Stimulated activated CD4-positive, alpha-beta T cell treated with anti-CD3 and anti-CD28 coated beads, TNF-alpha, amount 100 ng/mL, for 4 hours (primary cell): Measurements from ENCODE around the gene CDC6.
A peak's percentile ranks its signal among the peaks of the same experiment; 100 is the strongest.

ENCODE experiments used
- DNase-seq, 3 experiments: peaks; one replicate each; pipeline ENCODE4 v3.0.0-alpha.2; 2020; ENCODE audit warnings: low read depth in 3 of 3

CDC6 gene

GRCh38 chr17:40340880-40341807 lies 53.5 kb downstream of the CDC6 start:
- peak in 2 of 3 experiments; percentile 71 to 76 for DNase-seq

- no peak for DNase-seq
Observed at GRCh38 chr17:40341808-40342503, 54.3 kb downstream of the CDC6 start.

- no peak for DNase-seq
Observed at GRCh38 chr17:40342504-40343218, 55.0 kb downstream of the CDC6 start.

- no peak for DNase-seq
Observed at GRCh38 chr17:40343219-40344119, 55.8 kb downstream of the CDC6 start.

DNA sequence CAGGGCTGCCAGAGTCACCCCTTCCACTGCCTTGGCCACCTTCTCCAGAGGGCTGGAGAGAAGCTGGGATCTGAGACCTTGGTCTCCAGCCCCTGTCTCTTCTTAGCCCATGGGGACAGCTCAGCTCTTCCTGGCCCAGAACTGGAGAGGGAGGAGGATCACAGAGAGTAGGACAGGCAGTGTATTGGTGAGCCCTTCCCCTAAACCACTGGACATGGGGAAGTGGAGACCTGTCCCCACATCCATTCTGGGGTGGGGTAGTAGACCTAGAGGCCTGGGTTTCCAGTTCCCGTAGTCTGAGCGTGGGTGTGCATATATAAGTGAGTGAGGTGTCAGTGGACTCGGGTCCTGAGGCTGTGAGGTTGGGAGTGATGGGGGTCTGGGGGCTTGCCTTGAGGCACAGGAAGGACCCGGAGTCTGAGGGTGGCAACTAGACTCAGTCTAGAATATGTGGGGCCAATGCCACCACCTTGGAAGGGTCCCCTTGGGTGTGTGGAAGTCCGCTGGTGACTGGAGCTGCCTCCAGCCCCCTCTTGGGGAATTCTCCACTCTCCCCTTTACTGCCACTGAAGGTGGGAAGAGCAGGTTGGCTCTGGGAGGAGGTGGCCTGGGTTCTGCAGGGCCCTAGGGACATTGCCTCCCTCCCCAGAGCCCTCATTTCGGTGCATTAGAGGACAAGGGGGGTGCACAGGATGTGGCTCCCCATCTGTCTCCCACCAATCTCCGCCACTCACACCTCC lies 56.9 kb downstream of the CDC6 start:
- DNase-seq: no peak

- no peak for DNase-seq
Observed at GRCh38 chr17:40345161-40345993, 57.7 kb downstream of the CDC6 start.

- no peak for DNase-seq
Observed at GRCh38 chr17:40345994-40346764, 58.5 kb downstream of the CDC6 start.

GRCh38 chr17:40346765-40347158 lies 59.1 kb downstream of the CDC6 start:
- DNase-seq: no peak

GRCh38 chr17:40347319-40348135 lies 59.8 kb downstream of the CDC6 start:
- no peak for DNase-seq

DNA sequence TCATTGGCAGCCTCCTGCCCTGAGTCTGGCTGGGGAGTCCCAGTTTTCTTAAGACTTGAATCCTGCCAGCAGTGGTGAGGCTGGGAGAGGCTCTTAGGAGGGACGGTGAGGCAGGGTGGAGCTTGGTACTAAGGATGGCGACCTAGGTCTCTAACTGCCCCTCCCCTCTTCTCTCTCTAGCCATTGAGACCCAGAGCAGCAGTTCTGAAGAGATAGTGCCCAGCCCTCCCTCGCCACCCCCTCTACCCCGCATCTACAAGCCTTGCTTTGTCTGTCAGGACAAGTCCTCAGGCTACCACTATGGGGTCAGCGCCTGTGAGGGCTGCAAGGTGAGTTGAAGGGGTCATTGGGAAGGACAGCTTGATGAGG lies 60.4 kb downstream of the CDC6 start:
- DNase-seq: no peak

- no peak for DNase-seq
Observed at GRCh38 chr17:40348562-40349476, 61.1 kb downstream of the CDC6 start.

DNA sequence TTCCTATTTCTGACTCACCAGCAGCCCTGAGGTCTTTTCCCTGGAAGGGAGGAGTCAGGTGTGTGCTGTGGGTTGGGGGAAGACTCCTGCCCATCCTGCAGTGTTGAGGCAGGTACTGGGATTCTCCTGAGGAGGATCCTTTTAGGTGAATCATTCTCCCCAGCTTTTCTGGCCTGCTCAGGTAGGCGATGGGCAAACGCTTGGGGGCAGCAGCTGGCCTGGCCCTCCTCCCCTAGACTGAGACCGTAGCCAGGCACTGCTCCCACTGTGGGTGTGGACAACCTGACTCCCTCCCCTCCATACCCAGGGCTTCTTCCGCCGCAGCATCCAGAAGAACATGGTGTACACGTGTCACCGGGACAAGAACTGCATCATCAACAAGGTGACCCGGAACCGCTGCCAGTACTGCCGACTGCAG lies 61.8 kb downstream of the CDC6 start:
- DNase-seq: no peak

DNA sequence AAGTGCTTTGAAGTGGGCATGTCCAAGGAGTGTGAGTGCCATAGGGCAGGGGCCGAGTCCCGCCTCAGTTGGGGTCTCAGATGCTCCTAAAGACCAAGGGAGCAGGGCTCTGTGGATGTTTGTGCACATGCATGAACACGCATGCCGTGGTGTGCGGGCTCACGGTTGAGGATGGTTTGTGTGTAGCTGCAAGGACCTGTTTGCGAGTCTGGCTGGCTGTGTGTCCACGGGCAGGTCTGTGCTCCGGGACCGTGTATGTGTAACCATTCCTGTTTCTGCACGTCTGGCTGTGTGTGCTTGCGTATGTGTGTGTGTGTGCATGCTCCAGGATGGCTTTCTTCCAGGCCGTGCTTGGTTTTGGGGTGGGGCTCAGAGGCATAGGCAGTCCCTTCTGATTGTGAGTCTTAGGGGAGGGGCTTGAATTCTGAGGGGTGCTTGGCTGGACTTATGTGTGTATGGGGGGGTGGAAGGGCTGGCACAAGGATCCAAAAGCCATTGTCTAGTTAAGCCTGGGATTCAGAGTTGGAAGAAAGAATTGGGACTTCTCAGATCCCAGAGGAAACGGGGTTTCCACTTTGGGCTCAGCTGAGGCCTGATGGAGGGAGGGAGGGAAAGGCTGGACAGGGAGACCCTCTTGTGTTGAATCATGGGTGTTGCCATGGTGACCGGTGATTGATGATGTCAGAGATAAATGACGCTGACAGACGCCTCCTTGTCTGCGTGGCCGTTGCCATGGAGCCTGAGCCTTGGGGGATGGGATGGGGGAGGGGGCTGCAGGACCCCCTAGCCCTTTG lies 62.4 kb downstream of the CDC6 start:
- DNase-seq: no peak

DNA sequence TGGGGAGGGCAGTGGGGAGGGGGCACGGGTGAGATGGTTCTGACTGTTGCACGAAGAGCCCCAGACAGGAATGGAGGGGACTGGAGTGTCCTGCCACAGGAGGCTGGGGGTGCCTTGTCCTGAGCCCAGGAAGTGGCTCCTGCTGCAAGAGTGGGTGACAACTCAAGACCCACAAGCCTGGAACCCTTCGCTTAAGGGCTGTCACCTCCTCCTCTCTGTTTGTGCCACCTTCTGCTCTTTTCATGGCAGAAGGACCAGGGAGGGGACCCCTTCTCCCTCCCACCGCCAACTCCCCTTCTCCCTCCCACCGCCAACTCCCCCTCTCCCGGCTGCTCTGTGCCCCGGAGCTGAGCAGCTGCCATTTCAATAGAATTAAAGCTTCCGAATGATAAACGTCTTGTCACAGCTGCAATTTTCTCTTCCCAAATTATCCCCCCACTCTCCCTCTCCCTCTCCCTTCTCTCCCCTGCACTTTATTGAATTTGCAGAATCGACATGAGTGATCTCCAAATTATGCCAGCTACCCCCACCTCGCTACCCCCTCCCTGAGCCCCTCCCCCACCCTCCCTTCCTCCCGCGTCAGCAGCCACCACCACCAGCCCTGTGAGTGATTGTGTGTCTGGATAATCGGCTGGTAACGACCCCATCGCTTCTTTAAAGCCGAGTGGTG lies 63.1 kb downstream of the CDC6 start:
- no peak for DNase-seq

DNA sequence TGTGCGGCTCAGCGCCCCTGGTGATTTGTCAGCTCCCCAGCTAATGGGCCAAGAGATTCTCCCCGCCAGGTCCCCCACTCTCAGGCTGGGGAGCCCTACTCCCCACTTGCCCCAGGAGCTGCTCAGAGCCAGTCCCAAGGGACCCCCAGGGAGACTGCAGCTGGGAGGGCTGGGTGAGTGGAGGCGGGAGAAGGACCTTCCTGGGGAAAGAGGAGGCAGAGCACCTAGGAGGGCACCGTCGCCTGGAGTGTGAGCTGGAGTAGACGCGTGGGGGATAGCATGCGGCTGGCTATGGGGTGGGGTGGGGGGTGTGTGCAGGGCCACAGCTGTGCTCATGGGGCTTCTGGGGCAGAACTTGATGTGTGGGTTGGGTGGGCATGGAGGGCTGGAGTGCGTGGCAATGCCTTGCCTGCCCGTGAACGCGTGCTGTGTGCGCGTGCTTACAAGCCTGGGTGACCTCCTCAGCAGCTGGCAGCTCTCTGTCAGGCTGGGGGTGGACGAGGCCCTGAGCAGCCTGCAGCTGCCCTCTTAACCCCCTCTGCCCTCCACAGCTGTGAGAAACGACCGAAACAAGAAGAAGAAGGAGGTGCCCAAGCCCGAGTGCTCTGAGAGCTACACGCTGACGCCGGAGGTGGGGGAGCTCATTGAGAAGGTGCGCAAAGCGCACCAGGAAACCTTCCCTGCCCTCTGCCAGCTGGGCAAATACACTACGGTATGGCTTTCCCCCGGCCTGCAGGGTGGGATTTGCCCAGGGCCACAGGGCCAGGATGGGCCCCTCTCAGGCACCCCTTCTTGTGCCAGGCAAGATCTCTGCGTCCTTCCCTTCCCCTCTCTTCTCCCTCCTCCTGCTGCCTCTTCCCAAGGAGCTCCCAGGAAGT lies 63.9 kb downstream of the CDC6 start:
- no peak for DNase-seq
